CD14-positive monocyte (primary cell): Measurements from ENCODE around the gene UNC5CL. TPM values are rescaled to one million over a fixed set of nuclear protein-coding genes. Genes with fewer than 3 reads are reported as not detected.
A peak's percentile ranks its signal among the peaks of the same experiment; 100 is the strongest.

ENCODE experiments used
- DNase-seq, 3 donors: peaks; one replicate each; pipeline ENCODE4 v3.0.0-alpha.2; 2011 to 2022
- H2AFZ ChIP-seq: 2 replicates; pipeline ENCODE4 v1.6.0; 2012; ENCODE audit warnings: mild to moderate bottlenecking, low read depth, low read length, inconsistent platforms; ENCODE audit not compliant: insufficient read depth, poor library complexity, severe bottlenecking
- H3K27ac ChIP-seq, 2 donors: 1 replicate in 1 of 2; 2 replicates in 1 of 2; pipeline ENCODE4 v1.5.1; 2012 to 2013; ENCODE audit warnings: low read length in 2 of 2, control low read depth in 1 of 2, inconsistent platforms in 1 of 2, low read depth in 1 of 2, mild to moderate bottlenecking in 1 of 2
- H3K27me3 ChIP-seq, 2 donors: one replicate each; pipeline versions ENCODE4 v1.6.0 to v1.6.1; 2011 to 2013; ENCODE audit warnings: low read length in 2 of 2; ENCODE audit not compliant: control insufficient read depth in 2 of 2, insufficient read depth in 2 of 2
- H3K36me3 ChIP-seq, 2 donors: replicated peaks in 1 of 2; 1 replicate in 1 of 2; 2 replicates in 1 of 2; pipeline versions ENCODE4 v1.5.1 to v1.6.1; 2012 to 2013; ENCODE audit warnings: low read length in 2 of 2, control low read depth in 1 of 2, inconsistent platforms in 1 of 2, mild to moderate bottlenecking in 1 of 2; ENCODE audit not compliant: insufficient read depth in 2 of 2, control insufficient read depth in 1 of 2
- H3K4me1 ChIP-seq, 2 donors: 1 replicate in 1 of 2; 2 replicates in 1 of 2; pipeline versions ENCODE4 v1.5.1 to v1.6.1; 2012 to 2013; ENCODE audit warnings: low read length in 2 of 2, control low read depth in 1 of 2, inconsistent platforms in 1 of 2, mild to moderate bottlenecking in 1 of 2, moderate library complexity in 1 of 2; ENCODE audit not compliant: insufficient read depth in 2 of 2, control insufficient read depth in 1 of 2
- H3K4me2 ChIP-seq: replicated peaks from 2 replicates; pipeline ENCODE3; 2012; ENCODE audit warnings: low read length, moderate library complexity, mild to moderate bottlenecking; ENCODE audit not compliant: poor library complexity, severe bottlenecking; ENCODE audit errors: extremely low read depth
- H3K4me3 ChIP-seq, 3 experiments: fragments of 200-600 bp in 1 of 3; sonication (generic) in 1 of 3; replicated peaks in 1 of 3; 1 replicate in 2 of 3; 2 replicates in 1 of 3; pipeline ENCODE4 v1.5.1; 2011 to 2013; ENCODE audit warnings: low read length in 3 of 3, mild to moderate bottlenecking in 3 of 3, control low read depth in 2 of 3, low read depth in 2 of 3, inconsistent platforms in 1 of 3, moderate library complexity in 1 of 3
- H3K79me2 ChIP-seq: 2 replicates; pipeline ENCODE4 v1.6.0; 2012; ENCODE audit warnings: mild to moderate bottlenecking, control low read depth, inconsistent platforms, low read length, moderate library complexity; ENCODE audit not compliant: insufficient read depth
- H3K9ac ChIP-seq: 2 replicates; pipeline ENCODE4 v1.6.0; 2017; ENCODE audit warnings: low read length, mild to moderate bottlenecking; ENCODE audit not compliant: insufficient read depth, poor library complexity, severe bottlenecking
- H3K9me3 ChIP-seq, 2 donors: replicated peaks in 1 of 2; 1 replicate in 1 of 2; 2 replicates in 1 of 2; pipeline versions ENCODE4 v1.5.1 to v1.6.1; 2012 to 2013; ENCODE audit warnings: low read length in 2 of 2, control low read depth in 1 of 2; ENCODE audit not compliant: control insufficient read depth in 1 of 2, insufficient read depth in 1 of 2
- H4K20me1 ChIP-seq: 2 replicates; pipeline ENCODE4 v1.6.0; 2012; ENCODE audit warnings: mild to moderate bottlenecking, low read length, control low read depth, moderate library complexity; ENCODE audit not compliant: insufficient read depth
- H3K27ac Mint-ChIP-seq, 7 donors: one replicate each; pipeline ENCODE4 v1.8.0; 2020; ENCODE audit warnings: mild to moderate bottlenecking in 7 of 7, mixed read lengths in 7 of 7, moderate library complexity in 6 of 7, inconsistent platforms in 2 of 7
- H3K27me3 Mint-ChIP-seq, 3 donors: one replicate each; pipeline ENCODE4 v1.8.0; 2021 to 2022; ENCODE audit warnings: low read depth in 3 of 3, mild to moderate bottlenecking in 3 of 3, mixed read lengths in 3 of 3, moderate library complexity in 3 of 3, inconsistent platforms in 1 of 3
- H3K36me3 Mint-ChIP-seq, 2 donors: one replicate each; pipeline ENCODE4 v1.8.0; 2020; ENCODE audit warnings: mixed read lengths in 2 of 2, inconsistent platforms in 1 of 2, mild to moderate bottlenecking in 1 of 2
- H3K4me1 Mint-ChIP-seq: one replicate; pipeline ENCODE4 v1.8.0; 2020; ENCODE audit warnings: mild to moderate bottlenecking, mixed read lengths
- H3K4me3 Mint-ChIP-seq, 2 donors: one replicate each; pipeline ENCODE4 v1.8.0; 2020; ENCODE audit warnings: mild to moderate bottlenecking in 2 of 2, mixed read lengths in 2 of 2, moderate library complexity in 1 of 2
- H3K9me3 Mint-ChIP-seq, 7 donors: one replicate each; pipeline ENCODE4 v1.8.0; 2020 to 2022; ENCODE audit warnings: mixed read lengths in 7 of 7, mild to moderate bottlenecking in 6 of 7, moderate library complexity in 6 of 7, inconsistent platforms in 2 of 7
- WGBS: methylation state at CpG from one replicate; pipeline ENCODE4 v1.1.5; 2013; ENCODE audit warnings: missing lambda C conversion rate; ENCODE audit not compliant: insufficient coverage; 5-methylcytosine and 5-hydroxymethylcytosine counted together
- intact Hi-C, 2 donors: fragments of 100-400 bp; cut with micrococcal nuclease; formaldehyde crosslinking; loops; one replicate each; pipeline versions ENCODE4 v1.15.0 to v1.15.1; 2023
- polyA plus RNA-seq, 3 donors: library from polyadenylated mRNA; depleted of rRNA in 1 of 3; unstranded in 2 of 3; stranded (reverse) in 1 of 3; fragments of 300-500 nt in 2 of 3; fragments of >200 nt in 1 of 3; fragmentation: Illumina TruSeq in 2 of 3; gene quantifications; 1 replicate in 2 of 3; 2 replicates in 1 of 3; pipeline ENCODE4 v1.2.3, GENCODE V29; 2012 to 2021
- TF ChIP-seq, protein P1 (sequence below): fragments of 200-600 bp; IDR thresholded peaks from one replicate; pipeline ENCODE4 v1.8.0; 2022; ENCODE audit warnings: antibody characterized with exemption, mild to moderate bottlenecking

Gene UNC5CL
- polyA plus RNA-seq, 3 donors, result 0.09 to 2.3 TPM; not detected in 1

DNA sequence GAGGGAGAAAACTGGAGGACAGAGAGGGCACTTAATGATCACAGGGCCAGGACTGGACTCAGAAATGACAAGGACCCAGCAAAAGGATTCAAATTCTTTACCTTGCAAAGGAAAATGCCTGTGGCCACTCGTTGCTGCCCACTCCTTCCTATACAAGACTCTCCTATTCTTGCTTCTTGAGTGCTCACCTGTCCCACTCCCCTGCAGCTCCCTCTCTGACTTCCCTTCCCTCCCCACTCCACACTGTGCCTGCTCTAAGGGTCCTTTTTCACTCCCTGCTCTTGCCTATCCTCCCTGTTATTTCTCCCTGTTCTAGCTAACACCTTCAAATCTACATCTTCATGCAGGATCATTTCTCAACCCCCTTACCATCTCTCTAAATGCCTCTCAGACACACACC lies 56.1 kb downstream of the UNC5CL start:
- 58% methylated on average over 1 of the region's 1 CpG for WGBS
- Mint-ChIP-seq H3K27me3 (peaks cover 7 to 42% (median 11%) of the 10 kb centered on the region in 3 donors), H3K36me3 (no peaks in the 10 kb centered on the region), H3K4me3 (no peak overlapping the region), H3K27ac (no peak overlapping the region), H3K9me3 (peaks cover 0 to 4% (median 0%) of the 10 kb centered on the region in 7 donors), H3K4me1 (no peaks in the 10 kb centered on the region)
- Histone ChIP-seq H3K36me3 (no peaks in the 10 kb centered on the region), H3K9me3 (no peaks in the 10 kb centered on the region), H2AFZ (no peak overlapping the region), H3K27me3 (peaks cover 0 to 6% of the 10 kb centered on the region in 2 donors), H3K79me2 (no peaks in the 10 kb centered on the region), H3K27ac (no peak overlapping the region), H3K4me2 (no peak overlapping the region), H3K9ac (no peak overlapping the region), H4K20me1 (no peaks in the 10 kb centered on the region), H3K4me3 (no peak overlapping the region), H3K4me1 (no peaks in the 10 kb centered on the region)
- no peak for DNase-seq
- TF ChIP-seq, protein P1, sequence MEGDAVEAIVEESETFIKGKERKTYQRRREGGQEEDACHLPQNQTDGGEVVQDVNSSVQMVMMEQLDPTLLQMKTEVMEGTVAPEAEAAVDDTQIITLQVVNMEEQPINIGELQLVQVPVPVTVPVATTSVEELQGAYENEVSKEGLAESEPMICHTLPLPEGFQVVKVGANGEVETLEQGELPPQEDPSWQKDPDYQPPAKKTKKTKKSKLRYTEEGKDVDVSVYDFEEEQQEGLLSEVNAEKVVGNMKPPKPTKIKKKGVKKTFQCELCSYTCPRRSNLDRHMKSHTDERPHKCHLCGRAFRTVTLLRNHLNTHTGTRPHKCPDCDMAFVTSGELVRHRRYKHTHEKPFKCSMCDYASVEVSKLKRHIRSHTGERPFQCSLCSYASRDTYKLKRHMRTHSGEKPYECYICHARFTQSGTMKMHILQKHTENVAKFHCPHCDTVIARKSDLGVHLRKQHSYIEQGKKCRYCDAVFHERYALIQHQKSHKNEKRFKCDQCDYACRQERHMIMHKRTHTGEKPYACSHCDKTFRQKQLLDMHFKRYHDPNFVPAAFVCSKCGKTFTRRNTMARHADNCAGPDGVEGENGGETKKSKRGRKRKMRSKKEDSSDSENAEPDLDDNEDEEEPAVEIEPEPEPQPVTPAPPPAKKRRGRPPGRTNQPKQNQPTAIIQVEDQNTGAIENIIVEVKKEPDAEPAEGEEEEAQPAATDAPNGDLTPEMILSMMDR, result no peak
- intact Hi-C loops, result no loop called here

DNA sequence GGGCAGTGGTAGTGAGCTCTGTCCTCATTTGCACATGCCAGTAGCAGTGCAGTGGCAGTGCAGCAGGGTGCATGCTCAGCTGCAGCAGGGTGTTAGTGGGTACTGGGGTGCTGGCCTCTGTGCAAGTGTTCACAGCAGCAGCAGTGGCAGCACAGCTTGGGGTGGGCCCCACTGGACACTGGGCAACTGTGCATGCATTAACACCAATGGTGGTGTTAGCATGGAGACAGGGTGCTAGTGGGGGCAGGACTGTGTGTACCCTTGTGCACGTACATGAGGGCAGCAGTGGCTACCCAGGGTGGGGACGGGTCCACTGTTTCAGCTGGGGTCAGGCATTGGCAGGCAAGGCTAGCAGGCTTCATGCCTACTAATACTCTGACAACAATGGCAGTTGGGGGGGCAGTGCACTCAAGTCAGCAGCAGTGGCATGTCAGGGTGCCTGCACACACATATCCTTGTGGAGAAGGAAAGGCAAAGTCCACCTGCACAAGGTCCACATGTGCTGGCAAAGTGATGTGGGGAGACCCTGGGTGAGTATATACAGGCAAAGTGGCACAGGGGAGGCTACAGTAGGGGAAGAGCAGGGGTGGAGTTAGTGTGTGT lies 60.2 kb downstream of the UNC5CL start:
- H3K9me3 ChIP-seq, result no peaks in the 10 kb centered on the region
- peak overlapping the region in 1 of 7 donors; percentile 9 for H3K27ac Mint-ChIP-seq
- intact Hi-C loops, result no loop called here
- peaks cover 3 to 7% of the 10 kb centered on the region in 2 donors for H3K27me3 ChIP-seq
- TF ChIP-seq, protein P1, result no peak
- H3K4me3 ChIP-seq, result no peak overlapping the region
- no peaks in the 10 kb centered on the region for H3K36me3 Mint-ChIP-seq
- no peaks in the 10 kb centered on the region for H3K4me1 ChIP-seq
- H3K4me2 ChIP-seq, result no peak overlapping the region
- no peak overlapping the region for H2AFZ ChIP-seq
- H3K4me3 Mint-ChIP-seq, result peak overlapping the region in 1 of 2 donors; percentile 8
- H3K27ac ChIP-seq, result no peak overlapping the region
- no peak overlapping the region for H3K9ac ChIP-seq
- H3K4me1 Mint-ChIP-seq, result no peaks in the 10 kb centered on the region
- no peaks in the 10 kb centered on the region for H3K79me2 ChIP-seq
- H3K9me3 Mint-ChIP-seq, result peaks cover 0 to 3% (median 2%) of the 10 kb centered on the region in 7 donors
- 100% methylated on average over 1 of the region's 2 CpGs for WGBS
- H3K36me3 ChIP-seq, result no peaks in the 10 kb centered on the region
- no peaks in the 10 kb centered on the region for H4K20me1 ChIP-seq
- peaks cover 10 to 57% (median 20%) of the 10 kb centered on the region in 3 donors for H3K27me3 Mint-ChIP-seq
- no peak for DNase-seq
